ENCODE results near the gene ZYX.

- TF ChIP-seq CTCF (conservative IDR thresholded peaks at IDR 0.05 in 1 of 2, IDR thresholded peaks at IDR 0.05 in 1 of 2; ENCODE audit: low read depth in 1 of 2, low read length in 2 of 2) (peak; percentile 72 to 78), EZH2 (IDR thresholded peaks at IDR 0.05; ENCODE audit: low read length, missing control alignments) (no peak)
Observed at GRCh38 chr7:143416565-143417149, 35.5 kb downstream of the ZYX start.
